HepG2 (cell line): ENCODE data around the gene SMTN. TPM values are rescaled to one million over a fixed set of nuclear protein-coding genes. Genes with fewer than 3 reads are reported as not detected.
A peak's percentile ranks its signal among the peaks of the same experiment; 100 is the strongest.

Source experiments
- ARHGAP35 ChIP-seq: sonication (generic); formaldehyde crosslinking; IDR thresholded peaks from 2 replicates; pipeline ENCODE4 v1.9.0; 2022; ENCODE audit warnings: mild to moderate bottlenecking, inconsistent platforms, moderate library complexity, missing genetic modification reagents, borderline replicate concordance
- DPF2 ChIP-seq: sonication (generic); formaldehyde crosslinking; IDR thresholded peaks from 2 replicates; pipeline ENCODE4 v1.4.0; 2020; ENCODE audit warnings: mild to moderate bottlenecking, low read depth, missing genetic modification reagents, borderline replicate concordance
- ETV6 ChIP-seq: sonication (generic); formaldehyde crosslinking; conservative IDR thresholded peaks from 2 replicates; pipeline ENCODE4 v1.4.0; 2020; ENCODE audit warnings: missing genetic modification reagents
- KDM1A ChIP-seq: IDR thresholded peaks from 2 replicates; pipeline ENCODE4 v1.6.1; 2016; ENCODE audit warnings: missing compliant biosample characterization
- KDM5B ChIP-seq: sonication (generic); formaldehyde crosslinking; IDR thresholded peaks from 2 replicates; pipeline ENCODE4 v1.4.0; 2020; ENCODE audit warnings: missing genetic modification reagents, mild to moderate bottlenecking, borderline replicate concordance
- KLF12 ChIP-seq: sonication (generic); formaldehyde crosslinking; IDR thresholded peaks from 2 replicates; pipeline ENCODE4 v1.4.0; 2020; ENCODE audit warnings: missing genetic modification reagents, borderline replicate concordance
- KMT2B ChIP-seq: IDR thresholded peaks from 2 replicates; pipeline ENCODE4 v1.6.1; 2016; ENCODE audit warnings: missing genetic modification reagents, missing compliant biosample characterization
- LCORL ChIP-seq, 2 experiments: fragments of 450-650 bp in 1 of 2; sonication (generic) in 1 of 2; formaldehyde crosslinking in 1 of 2; IDR thresholded peaks; 2 replicates each; pipeline versions ENCODE4 v1.5.0 to v1.6.1; 2017 to 2020; ENCODE audit warnings: antibody characterized with exemption in 1 of 2, missing genetic modification reagents in 1 of 2
- NCOR1 ChIP-seq: fragments of 200-600 bp; sonication (generic); IDR thresholded peaks from 2 replicates; pipeline ENCODE4 v1.7.0; 2017; ENCODE audit warnings: antibody characterized with exemption, low read length, borderline replicate concordance
- NFIB ChIP-seq: sonication (generic); formaldehyde crosslinking; IDR thresholded peaks from 2 replicates; pipeline ENCODE4 v1.9.0; 2021; ENCODE audit warnings: missing genetic modification reagents, mild to moderate bottlenecking, borderline replicate concordance
- NR2F6 ChIP-seq, 2 experiments: IDR thresholded peaks; 2 replicates each; pipeline ENCODE4 v1.6.1; 2016; ENCODE audit warnings: antibody characterized with exemption in 1 of 2, mild to moderate bottlenecking in 1 of 2
- POLR2G ChIP-seq: fragments of 200-400 bp; formaldehyde crosslinking; IDR thresholded peaks from 2 replicates; pipeline ENCODE4 v1.6.1; 2018; ENCODE audit warnings: mild to moderate bottlenecking, low read depth, low read length, moderate library complexity
- SIX1 ChIP-seq: sonication (generic); formaldehyde crosslinking; IDR thresholded peaks from 2 replicates; pipeline ENCODE4 v1.4.0; 2020; ENCODE audit warnings: missing genetic modification reagents, borderline replicate concordance
- SP5 ChIP-seq: IDR thresholded peaks from 2 replicates; pipeline ENCODE4 v1.6.1; 2016; ENCODE audit warnings: low read depth, borderline replicate concordance
- SRF ChIP-seq: IDR thresholded peaks from 2 replicates; pipeline ENCODE4 v1.6.1; 2011; ENCODE audit warnings: mild to moderate bottlenecking, low read depth, low read length, moderate library complexity
- YEATS4 ChIP-seq: sonication (generic); formaldehyde crosslinking; IDR thresholded peaks from 2 replicates; pipeline ENCODE4 v1.4.0; 2020; ENCODE audit warnings: missing genetic modification reagents, borderline replicate concordance
- YY1 ChIP-seq: IDR thresholded peaks from 2 replicates; pipeline ENCODE4 v1.6.1; 2011; ENCODE audit warnings: low read length, low read depth, moderate library complexity, mild to moderate bottlenecking; ENCODE audit not compliant: insufficient read depth, insufficient replicate concordance
- ZEB1 ChIP-seq: IDR thresholded peaks from 2 replicates; pipeline ENCODE4 v1.6.1; 2012; ENCODE audit warnings: mild to moderate bottlenecking, low read depth, inconsistent platforms; ENCODE audit not compliant: insufficient replicate concordance
- ZFY ChIP-seq: sonication (generic); formaldehyde crosslinking; IDR thresholded peaks from 2 replicates; pipeline ENCODE4 v1.4.0; 2020; ENCODE audit warnings: missing genetic modification reagents
- ZMYM3 ChIP-seq: sonication (generic); formaldehyde crosslinking; IDR thresholded peaks from 2 replicates; pipeline ENCODE4 v1.5.1; 2020; ENCODE audit warnings: mild to moderate bottlenecking, missing genetic modification reagents
- ZNF143 ChIP-seq: sonication (generic); formaldehyde crosslinking; IDR thresholded peaks from 2 replicates; pipeline ENCODE4 v1.4.0; 2020; ENCODE audit warnings: missing genetic modification reagents
- ZNF205 ChIP-seq: IDR thresholded peaks from 2 replicates; pipeline ENCODE4 v1.6.1; 2018; ENCODE audit warnings: missing biosample characterization, missing genetic modification reagents
- ZNF264 ChIP-seq: sonication (generic); formaldehyde crosslinking; IDR thresholded peaks from 2 replicates; pipeline ENCODE4 v1.4.0; 2020; ENCODE audit warnings: missing genetic modification reagents
- ZNF33A ChIP-seq: sonication (generic); formaldehyde crosslinking; IDR thresholded peaks from 2 replicates; pipeline ENCODE4 v1.5.1; 2020; ENCODE audit warnings: missing genetic modification reagents, mild to moderate bottlenecking, moderate library complexity, borderline replicate concordance
- ZNF558 ChIP-seq: sonication (generic); formaldehyde crosslinking; IDR thresholded peaks from 2 replicates; pipeline ENCODE4 v1.9.0; 2022; ENCODE audit warnings: mild to moderate bottlenecking, missing genetic modification reagents, borderline replicate concordance
- ZNF644 ChIP-seq: IDR thresholded peaks from 2 replicates; pipeline ENCODE4 v1.6.1; 2016; ENCODE audit warnings: low read depth
- polyA plus RNA-seq, 8 experiments: library from polyadenylated mRNA; depleted of rRNA in 3 of 8; stranded (reverse) in 7 of 8; unstranded in 1 of 8; fragments of >200 nt; fragmentation: Illumina TruSeq in 4 of 8; extraction: Trizol in 4 of 8; gene quantifications; 2 replicates each; pipeline versions ENCODE4 v1.2.1 to v1.2.3, GENCODE V29; 2011 to 2016; ENCODE audit warnings: low read depth in 4 of 8, missing spikeins in 1 of 8, mixed read lengths in 1 of 8; ENCODE audit not compliant: insufficient read depth in 1 of 8
- total RNA-seq, 5 experiments: library from RNA; depleted of rRNA; stranded (reverse); fragments of >200 nt; fragmentation: Illumina TruSeq; extraction: Trizol; gene quantifications; 2 replicates each; pipeline ENCODE4 v1.2.3, GENCODE V29; 2016; ENCODE audit warnings: low read depth in 1 of 5
- TF ChIP-seq, protein P1 (sequence below): IDR thresholded peaks from 2 replicates; pipeline ENCODE4 v1.6.1; 2016
- TF ChIP-seq, protein P2 (sequence below): IDR thresholded peaks from 2 replicates; pipeline ENCODE4 v1.6.1; 2016; ENCODE audit warnings: low read depth, borderline replicate concordance
- TF ChIP-seq, protein P3 (sequence below): IDR thresholded peaks from 2 replicates; pipeline ENCODE4 v1.6.1; 2012; ENCODE audit warnings: low read depth, low read length, improper control_type of control experiment

SMTN gene
- total and polyA plus RNA-seq, 2 of the 13 experiments (the other 11 are each of a cell fraction or from before 2014, with no cell fraction given): 14.7 to 26.1 TPM

DNA sequence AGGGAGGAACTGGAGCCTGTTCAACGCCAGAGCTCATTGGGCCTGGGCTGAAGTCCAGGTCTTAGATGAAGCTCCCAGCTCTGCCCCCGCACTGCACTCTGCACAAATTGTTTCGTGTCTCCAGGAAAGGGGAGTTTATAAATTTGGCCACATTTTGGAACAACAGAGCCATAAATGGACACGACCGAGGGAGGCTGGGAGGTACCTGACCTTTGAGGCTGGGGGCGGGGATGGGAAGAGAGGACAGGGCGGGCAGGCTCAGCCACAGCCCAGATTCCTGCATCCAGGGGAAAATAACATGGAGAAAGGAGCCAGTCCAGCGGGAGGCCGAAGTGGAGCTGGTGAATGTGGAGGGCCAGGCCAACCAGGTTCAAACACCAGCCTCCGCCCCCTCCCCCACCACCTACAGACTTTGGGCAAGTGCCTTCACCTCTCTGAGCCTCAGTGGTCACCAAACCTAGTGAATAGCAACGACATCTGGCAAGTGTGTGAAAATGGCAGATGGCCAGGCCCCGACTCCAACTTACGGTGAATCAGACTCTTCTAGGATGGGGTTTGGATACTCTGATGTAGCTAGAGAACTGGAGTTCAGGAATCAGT is 36.8 kb upstream of the SMTN start (continued):
- TF ChIP-seq DPF2 (CRISPR knock-in tag) (no peak), ZNF644 (CRISPR knock-in tag) (peak; percentile 30; the same call in 1 of the 2 replicates), KDM1A (no peak), ZEB1 (peak; percentile 75), ZMYM3 (peak; percentile 74), SRF (peak; percentile 92), KLF12 (CRISPR knock-in tag) (no peak), ETV6 (CRISPR knock-in tag) (no peak), KMT2B (CRISPR knock-in tag) (no peak), SP5 (CRISPR knock-in tag) (peak; percentile 63), YEATS4 (CRISPR knock-in tag) (peak; percentile 38; the same call in 1 of the 2 replicates), LCORL (IDR thresholded peaks at IDR 0.05) (no peak), LCORL (CRISPR knock-in tag; IDR thresholded peaks at IDR 0.05) (peak; percentile 64; the same call in 1 of the 2 replicates), ZNF264 (CRISPR knock-in tag) (0 out of 2 replicates have a peak, but pooled peaks have one; percentile 20), YY1 (peak; percentile 26), ZNF33A (CRISPR knock-in tag) (no peak), ZNF558 (no peak), ARHGAP35 (CRISPR knock-in tag) (0 out of 2 replicates have a peak, but pooled peaks have one; percentile 29), NCOR1 (no peak), NR2F6 (IDR thresholded peaks at IDR 0.05) (peak; percentile 56; the same call in 1 of the 2 replicates), NR2F6 (CRISPR knock-in tag; IDR thresholded peaks at IDR 0.05) (peak; percentile 58), SIX1 (no peak), POLR2G (peak; percentile 48; the same call in 1 of the 2 replicates), KDM5B (CRISPR knock-in tag) (0 out of 2 replicates have a peak, but pooled peaks have one; percentile 37), NFIB (CRISPR knock-in tag) (no peak), ZNF143 (CRISPR knock-in tag) (peak; percentile 28; the same call in 1 of the 2 replicates), ZNF205 (CRISPR knock-in tag) (no peak), ZFY (CRISPR knock-in tag) (peak; percentile 64)
- TF ChIP-seq, protein P1, sequence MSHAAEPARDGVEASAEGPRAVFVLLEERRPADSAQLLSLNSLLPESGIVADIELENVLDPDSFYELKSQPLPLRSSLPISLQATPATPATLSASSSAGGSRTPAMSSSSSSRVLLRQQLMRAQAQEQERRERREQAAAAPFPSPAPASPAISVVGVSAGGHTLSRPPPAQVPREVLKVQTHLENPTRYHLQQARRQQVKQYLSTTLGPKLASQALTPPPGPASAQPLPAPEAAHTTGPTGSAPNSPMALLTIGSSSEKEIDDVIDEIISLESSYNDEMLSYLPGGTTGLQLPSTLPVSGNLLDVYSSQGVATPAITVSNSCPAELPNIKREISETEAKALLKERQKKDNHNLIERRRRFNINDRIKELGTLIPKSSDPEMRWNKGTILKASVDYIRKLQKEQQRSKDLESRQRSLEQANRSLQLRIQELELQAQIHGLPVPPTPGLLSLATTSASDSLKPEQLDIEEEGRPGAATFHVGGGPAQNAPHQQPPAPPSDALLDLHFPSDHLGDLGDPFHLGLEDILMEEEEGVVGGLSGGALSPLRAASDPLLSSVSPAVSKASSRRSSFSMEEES (CRISPR knock-in tag): 0 out of 2 replicates have a peak, but pooled peaks have one; percentile 21
- TF ChIP-seq, protein P2, sequence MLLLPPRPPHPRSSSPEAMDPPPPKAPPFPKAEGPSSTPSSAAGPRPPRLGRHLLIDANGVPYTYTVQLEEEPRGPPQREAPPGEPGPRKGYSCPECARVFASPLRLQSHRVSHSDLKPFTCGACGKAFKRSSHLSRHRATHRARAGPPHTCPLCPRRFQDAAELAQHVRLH (CRISPR knock-in tag): peak; percentile 61; the same call in 1 of the 2 replicates
- TF ChIP-seq, protein P3, sequence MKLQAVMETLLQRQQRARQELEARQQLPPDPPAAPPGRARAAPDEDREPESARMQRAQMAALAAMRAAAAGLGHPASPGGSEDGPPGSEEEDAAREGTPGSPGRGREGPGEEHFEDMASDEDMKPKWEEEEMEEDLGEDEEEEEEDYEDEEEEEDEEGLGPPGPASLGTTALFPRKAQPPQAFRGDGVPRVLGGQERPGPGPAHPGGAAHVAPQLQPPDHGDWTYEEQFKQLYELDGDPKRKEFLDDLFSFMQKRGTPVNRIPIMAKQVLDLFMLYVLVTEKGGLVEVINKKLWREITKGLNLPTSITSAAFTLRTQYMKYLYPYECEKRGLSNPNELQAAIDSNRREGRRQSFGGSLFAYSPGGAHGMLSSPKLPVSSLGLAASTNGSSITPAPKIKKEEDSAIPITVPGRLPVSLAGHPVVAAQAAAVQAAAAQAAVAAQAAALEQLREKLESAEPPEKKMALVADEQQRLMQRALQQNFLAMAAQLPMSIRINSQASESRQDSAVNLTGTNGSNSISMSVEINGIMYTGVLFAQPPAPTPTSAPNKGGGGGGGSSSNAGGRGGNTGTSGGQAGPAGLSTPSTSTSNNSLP: no peak
